ENCODE data around the gene AVEN. TPM values are rescaled to one million over a fixed set of nuclear protein-coding genes. Genes with fewer than 3 reads are reported as not detected.

AVEN gene
- total RNA-seq, 2 experiments from 2014 or later: 13.3 to 13.9 TPM

GRCh38 chr15:33882921-33883320 is 156.1 kb downstream of the AVEN start:
- DNase-seq: no peak
- no peaks in the 10 kb centered on the region for H3K27me3 Mint-ChIP-seq (ENCODE audit: low read depth)
- CTCF ChIA-PET: no interaction called here
- intact Hi-C loops (cut with micrococcal nuclease): no loop called here
- H3K27ac Mint-ChIP-seq: no peak overlapping the region
- peaks cover 2% of the 10 kb centered on the region for H3K4me1 Mint-ChIP-seq (ENCODE audit: low read depth)
- H3K4me3 Mint-ChIP-seq: no peak overlapping the region
- peaks cover 5% of the 10 kb centered on the region for H3K9me3 Mint-ChIP-seq
- H3K36me3 Mint-ChIP-seq (ENCODE audit: low read depth): no peaks in the 10 kb centered on the region

GRCh38 chr15:33874156-33874555 is 164.8 kb downstream of the AVEN start:
- no peak overlapping the region for H3K27ac Mint-ChIP-seq
- no peaks in the 10 kb centered on the region for H3K4me1 Mint-ChIP-seq (ENCODE audit: low read depth)
- no peaks in the 10 kb centered on the region for H3K9me3 Mint-ChIP-seq
- no peak overlapping the region for H3K4me3 Mint-ChIP-seq
- peaks cover 6% of the 10 kb centered on the region for H3K36me3 Mint-ChIP-seq (ENCODE audit: low read depth)
- DNase-seq: no peak
- H3K27me3 Mint-ChIP-seq (ENCODE audit: low read depth): no peaks in the 10 kb centered on the region
- CTCF ChIA-PET: no interaction called here
- intact Hi-C loops (cut with micrococcal nuclease): no loop called here

GRCh38 chr15:33872416-33873106 is 166.4 kb downstream of the AVEN start:
- peaks cover 10% of the 10 kb centered on the region for H3K36me3 Mint-ChIP-seq (ENCODE audit: low read depth)
- intact Hi-C loops (cut with micrococcal nuclease): no loop called here
- no peak for DNase-seq

GRCh38 chr15:33871980-33872379 is 167.0 kb downstream of the AVEN start:
- intact Hi-C loops (cut with micrococcal nuclease): no loop called here
- Mint-ChIP-seq H3K4me3 (no peak overlapping the region), H3K27me3 (ENCODE audit: low read depth) (no peaks in the 10 kb centered on the region), H3K9me3 (no peaks in the 10 kb centered on the region), H3K4me1 (ENCODE audit: low read depth) (no peaks in the 10 kb centered on the region), H3K36me3 (ENCODE audit: low read depth) (peaks cover 15% of the 10 kb centered on the region), H3K27ac (no peak overlapping the region)
- CTCF ChIA-PET: no interaction called here
- DNase-seq: no peak

More at GRCh38 chr15:33872416-33873106, 166.4 kb downstream of the AVEN start:
- Mint-ChIP-seq H3K4me3 (no peak overlapping the region), H3K4me1 (ENCODE audit: low read depth) (no peaks in the 10 kb centered on the region), H3K27me3 (ENCODE audit: low read depth) (no peaks in the 10 kb centered on the region), H3K9me3 (no peaks in the 10 kb centered on the region), H3K27ac (no peak overlapping the region)
- CTCF ChIA-PET: no interaction called here

GRCh38 chr15:33866101-33866737 is 172.8 kb downstream of the AVEN start:
- H3K4me3 Mint-ChIP-seq: no peak overlapping the region
- H3K9me3 Mint-ChIP-seq: no peaks in the 10 kb centered on the region
- intact Hi-C loops (cut with micrococcal nuclease): no loop called here
- no peaks in the 10 kb centered on the region for H3K27me3 Mint-ChIP-seq (ENCODE audit: low read depth)
- peaks cover 6% of the 10 kb centered on the region for H3K4me1 Mint-ChIP-seq (ENCODE audit: low read depth)
- H3K36me3 Mint-ChIP-seq (ENCODE audit: low read depth): peaks cover 36% of the 10 kb centered on the region
- no peak for DNase-seq
- H3K27ac Mint-ChIP-seq: no peak overlapping the region
- CTCF ChIA-PET: no interaction called here

- Mint-ChIP-seq H3K27me3 (ENCODE audit: low read depth) (no peaks in the 10 kb centered on the region), H3K27ac (no peak overlapping the region), H3K4me3 (no peak overlapping the region), H3K4me1 (ENCODE audit: low read depth) (peaks cover 6% of the 10 kb centered on the region), H3K9me3 (no peaks in the 10 kb centered on the region), H3K36me3 (ENCODE audit: low read depth) (peaks cover 36% of the 10 kb centered on the region)
- DNase-seq: no peak
- CTCF ChIA-PET: no interaction called here
- intact Hi-C loops (cut with micrococcal nuclease): no loop called here
Measured at GRCh38 chr15:33865416-33865815, 173.6 kb downstream of the AVEN start.

GRCh38 chr15:33864360-33865075 is 174.5 kb downstream of the AVEN start:
- Mint-ChIP-seq H3K9me3 (no peaks in the 10 kb centered on the region), H3K27me3 (ENCODE audit: low read depth) (no peaks in the 10 kb centered on the region), H3K4me1 (ENCODE audit: low read depth) (peaks cover 6% of the 10 kb centered on the region), H3K4me3 (no peak overlapping the region), H3K36me3 (ENCODE audit: low read depth) (peaks cover 40% of the 10 kb centered on the region), H3K27ac (no peak overlapping the region)
- no peak for DNase-seq
- intact Hi-C loops (cut with micrococcal nuclease): no loop called here
- CTCF ChIA-PET: no interaction called here

GRCh38 chr15:33860754-33861153 is 178.2 kb downstream of the AVEN start:
- Mint-ChIP-seq H3K9me3 (no peaks in the 10 kb centered on the region), H3K27ac (no peak overlapping the region), H3K4me3 (no peak overlapping the region), H3K36me3 (ENCODE audit: low read depth) (peaks cover 32% of the 10 kb centered on the region), H3K4me1 (ENCODE audit: low read depth) (peaks cover 6% of the 10 kb centered on the region), H3K27me3 (ENCODE audit: low read depth) (no peaks in the 10 kb centered on the region)
- CTCF ChIA-PET: no interaction called here
- intact Hi-C loops (cut with micrococcal nuclease): no loop called here
- DNase-seq: no peak

- CTCF ChIA-PET: no interaction called here
Measured at GRCh38 chr15:33859992-33860545, 178.9 kb downstream of the AVEN start.

GRCh38 chr15:33858836-33859235 is 180.2 kb downstream of the AVEN start:
- no peak for DNase-seq
- H3K9me3 Mint-ChIP-seq: no peaks in the 10 kb centered on the region
- H3K4me1 Mint-ChIP-seq (ENCODE audit: low read depth): no peaks in the 10 kb centered on the region
- no peak overlapping the region for H3K27ac Mint-ChIP-seq
- H3K27me3 Mint-ChIP-seq (ENCODE audit: low read depth): no peaks in the 10 kb centered on the region
- CTCF ChIA-PET: no interaction called here
- no peak overlapping the region for H3K4me3 Mint-ChIP-seq
- peaks cover 17% of the 10 kb centered on the region for H3K36me3 Mint-ChIP-seq (ENCODE audit: low read depth)
- intact Hi-C loops (cut with micrococcal nuclease): no loop called here

More at GRCh38 chr15:33859992-33860545, 178.9 kb downstream of the AVEN start:
- intact Hi-C loops (cut with micrococcal nuclease): no loop called here
- H3K36me3 Mint-ChIP-seq (ENCODE audit: low read depth): peaks cover 28% of the 10 kb centered on the region
- no peak for DNase-seq
- H3K4me3 Mint-ChIP-seq: no peak overlapping the region
- H3K9me3 Mint-ChIP-seq: no peaks in the 10 kb centered on the region
- H3K4me1 Mint-ChIP-seq (ENCODE audit: low read depth): peaks cover 6% of the 10 kb centered on the region
- no peaks in the 10 kb centered on the region for H3K27me3 Mint-ChIP-seq (ENCODE audit: low read depth)
- H3K27ac Mint-ChIP-seq: no peak overlapping the region

- intact Hi-C loops (cut with micrococcal nuclease): no loop called here
- H3K4me3 Mint-ChIP-seq: no peak overlapping the region
- H3K27ac Mint-ChIP-seq: no peak overlapping the region
- no peaks in the 10 kb centered on the region for H3K4me1 Mint-ChIP-seq (ENCODE audit: low read depth)
- CTCF ChIA-PET: no interaction called here
- H3K9me3 Mint-ChIP-seq: no peaks in the 10 kb centered on the region
- DNase-seq: no peak
- H3K27me3 Mint-ChIP-seq (ENCODE audit: low read depth): no peaks in the 10 kb centered on the region
- peaks cover 13% of the 10 kb centered on the region for H3K36me3 Mint-ChIP-seq (ENCODE audit: low read depth)
Measured at GRCh38 chr15:33857726-33858125, 181.3 kb downstream of the AVEN start.

- H3K36me3 Mint-ChIP-seq (ENCODE audit: low read depth): peaks cover 3% of the 10 kb centered on the region
- DNase-seq: no peak
- CTCF ChIA-PET: no interaction called here
- H3K4me1 Mint-ChIP-seq (ENCODE audit: low read depth): no peaks in the 10 kb centered on the region
- no peak overlapping the region for H3K4me3 Mint-ChIP-seq
- no peaks in the 10 kb centered on the region for H3K9me3 Mint-ChIP-seq
- no peaks in the 10 kb centered on the region for H3K27me3 Mint-ChIP-seq (ENCODE audit: low read depth)
- intact Hi-C loops (cut with micrococcal nuclease): no loop called here
- no peak overlapping the region for H3K27ac Mint-ChIP-seq
Measured at GRCh38 chr15:33852570-33852969, 186.4 kb downstream of the AVEN start.

Measured in activated naive CD4-positive, alpha-beta T cell treated with anti-CD3 and anti-CD28 coated beads for 36 hours (primary cell).